ENCODE data around the gene KLHL40.

Gene KLHL40

GRCh38 chr3:42728668-42729364 lies 43.5 kb downstream of the KLHL40 start:
- no peak for DNase-seq

GRCh38 chr3:42729404-42730145 lies 44.2 kb downstream of the KLHL40 start:
- DNase-seq: no peak

- no peak for DNase-seq
These were observed 45.0 kb downstream of the KLHL40 start for GRCh38 chr3:42730294-42730693.

DNA sequence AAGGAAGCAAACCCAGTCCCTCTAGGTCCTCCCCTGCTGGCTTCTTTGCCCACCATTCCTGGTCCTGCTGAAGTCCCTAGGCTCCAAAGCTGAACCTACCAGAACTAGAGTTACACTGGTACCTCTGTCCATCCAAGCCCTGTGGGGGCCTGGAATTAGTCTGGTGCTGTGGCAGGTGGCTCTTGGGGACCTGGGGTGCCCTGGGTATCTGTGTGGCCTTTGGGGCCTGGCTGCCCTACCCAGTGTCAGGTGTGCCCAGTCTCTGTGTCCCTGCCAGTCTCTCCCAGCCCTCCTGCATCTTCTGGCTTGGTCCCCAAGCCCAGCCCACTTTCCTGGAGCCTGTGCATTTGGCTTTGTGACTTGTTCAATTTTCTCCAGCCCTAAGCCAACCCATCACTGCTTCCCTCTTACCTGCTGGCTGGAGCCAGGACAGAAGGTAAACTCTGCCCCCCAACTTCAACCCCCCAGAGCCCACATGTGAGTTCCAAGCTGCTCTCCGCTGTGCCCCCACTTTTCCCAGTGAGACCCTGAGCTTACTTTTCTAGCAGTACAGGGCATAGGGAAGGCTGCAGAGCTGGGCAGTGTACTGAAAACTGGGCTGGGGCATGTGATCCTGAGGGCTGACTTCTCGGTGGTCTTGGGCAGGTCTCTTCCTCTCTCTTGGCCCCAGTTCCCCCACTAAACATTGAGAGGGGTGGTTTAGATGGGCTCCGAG lies 45.5 kb downstream of the KLHL40 start:
- DNase-seq: no peak

DNA sequence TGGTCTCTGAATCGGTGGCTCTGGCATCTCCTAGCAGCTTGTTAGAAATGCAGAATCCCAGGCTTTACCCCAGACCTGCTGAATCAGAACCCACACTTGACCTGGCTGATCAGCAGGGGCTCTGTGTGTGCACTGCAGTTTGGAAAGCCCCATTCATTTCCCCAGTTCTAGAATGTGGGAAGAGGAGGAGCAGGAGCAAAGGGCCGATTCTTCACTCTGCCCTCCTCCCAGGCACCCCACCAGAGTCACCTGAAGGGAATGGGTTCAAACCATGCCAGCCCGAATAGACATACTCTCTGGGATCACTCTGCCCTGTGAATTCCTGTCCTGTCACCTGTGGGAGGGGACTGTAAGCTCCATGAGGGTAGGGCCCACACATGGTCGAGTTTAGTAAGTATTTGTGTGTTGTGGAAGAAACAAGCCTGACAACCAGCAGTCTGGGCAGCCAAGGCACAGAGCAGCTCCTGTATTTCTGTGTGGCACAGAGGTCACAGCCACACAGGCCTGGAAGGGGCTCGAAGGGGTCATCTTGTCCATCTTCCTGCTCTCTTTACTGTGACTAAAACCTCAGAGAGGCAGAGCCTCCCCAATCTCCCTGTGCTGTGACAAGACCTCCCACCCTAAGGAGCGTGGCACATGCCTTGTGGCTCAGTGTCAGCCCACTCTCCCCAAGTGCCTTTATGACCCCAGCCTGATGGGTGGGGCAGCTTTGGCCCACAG lies 46.3 kb downstream of the KLHL40 start:
- DNase-seq: no peak

- no peak for DNase-seq
These were observed 47.0 kb downstream of the KLHL40 start for GRCh38 chr3:42732196-42732828.

DNA sequence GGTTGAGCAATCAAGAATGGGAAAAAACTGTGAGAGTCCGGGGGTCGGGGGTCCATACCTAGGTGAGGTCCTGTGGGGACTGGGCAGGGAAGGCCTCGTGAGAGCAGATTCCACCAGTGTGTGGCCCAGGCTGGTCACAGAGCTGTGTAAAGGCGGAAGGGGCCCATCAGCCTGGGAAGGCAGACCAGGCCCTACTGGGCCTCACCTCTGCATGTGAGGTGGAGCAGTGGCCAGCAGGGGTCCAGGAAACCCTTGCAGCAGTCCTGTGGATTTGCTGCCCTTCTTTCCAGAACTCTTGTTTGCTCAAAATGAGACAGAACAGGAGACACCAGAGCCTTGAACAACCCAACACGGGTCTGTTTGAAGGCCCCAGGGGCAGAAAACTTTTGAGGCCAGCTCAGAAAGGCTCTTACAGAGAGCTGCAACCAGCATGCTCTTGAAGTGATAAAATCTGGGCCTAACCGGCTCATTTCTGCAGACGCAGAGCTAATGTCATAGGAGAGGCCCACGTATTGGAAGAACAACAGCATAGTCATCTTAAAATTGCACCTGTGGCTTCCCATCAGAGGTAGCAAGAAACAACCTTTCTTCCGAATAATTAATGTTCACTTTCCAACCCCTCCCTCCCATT lies 47.6 kb downstream of the KLHL40 start:
- DNase-seq: no peak

DNA sequence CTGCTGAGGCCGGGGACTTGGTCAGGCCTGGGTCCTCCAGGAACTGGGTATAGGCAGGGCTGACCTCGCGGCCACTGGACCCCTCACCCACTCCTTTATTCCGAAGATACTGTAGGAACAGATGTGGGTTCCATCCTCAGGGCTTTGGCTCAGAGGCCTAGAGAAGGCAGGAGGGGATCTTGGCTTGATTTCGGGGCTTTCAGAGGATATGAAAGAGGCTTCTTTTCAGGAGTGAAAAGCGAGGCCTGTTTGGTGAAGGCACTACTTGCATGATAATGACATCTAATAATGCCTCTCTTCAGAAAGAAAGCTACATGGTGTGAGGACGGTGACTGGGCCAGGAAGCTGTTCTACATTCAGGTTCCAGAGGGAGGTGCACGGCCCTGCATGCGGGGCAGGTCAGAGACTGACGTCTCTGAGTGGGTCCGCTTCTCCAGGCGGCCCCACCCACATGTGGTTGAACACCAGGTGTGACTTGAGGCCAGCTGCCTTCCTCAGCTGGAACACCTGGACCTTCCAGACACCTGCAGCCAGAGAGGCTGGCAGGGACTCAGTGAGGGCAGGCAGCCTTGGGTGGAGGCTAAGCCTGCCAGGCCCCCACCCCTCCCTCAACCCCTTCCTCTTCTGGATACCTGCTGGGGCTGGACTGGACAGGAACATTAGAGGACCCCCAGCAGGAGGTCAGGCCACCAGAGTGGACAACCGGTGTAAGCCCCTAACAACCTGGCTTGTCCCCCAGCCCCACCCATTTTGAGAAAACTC lies 48.3 kb downstream of the KLHL40 start:
- no peak for DNase-seq

- DNase-seq: no peak
These were observed 49.0 kb downstream of the KLHL40 start for GRCh38 chr3:42734263-42734860.

DNA sequence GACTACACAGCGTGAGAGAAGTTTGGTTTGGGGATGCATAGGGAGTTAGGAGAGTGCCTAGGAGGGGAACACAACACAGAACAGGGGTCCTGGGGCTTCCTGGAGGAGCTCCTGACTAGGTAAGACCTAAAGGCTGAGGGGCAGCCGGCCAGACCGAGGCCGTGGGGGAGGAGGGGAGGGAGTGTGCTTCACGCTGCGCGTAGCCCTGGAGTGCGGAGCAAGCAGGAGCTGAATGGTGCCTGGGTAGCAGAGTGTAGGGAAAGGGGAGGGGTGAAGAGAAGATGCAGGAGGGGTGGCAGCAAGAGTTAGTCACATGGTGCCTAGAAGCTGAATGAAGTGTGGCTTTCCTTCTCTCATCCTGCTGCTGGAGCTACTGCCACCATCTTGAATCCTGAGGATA lies 49.7 kb downstream of the KLHL40 start:
- no peak for DNase-seq

- no peak for DNase-seq
These were observed 50.3 kb downstream of the KLHL40 start for GRCh38 chr3:42735615-42736014.

GRCh38 chr3:42736081-42736480 lies 50.7 kb downstream of the KLHL40 start:
- no peak for DNase-seq

DNA sequence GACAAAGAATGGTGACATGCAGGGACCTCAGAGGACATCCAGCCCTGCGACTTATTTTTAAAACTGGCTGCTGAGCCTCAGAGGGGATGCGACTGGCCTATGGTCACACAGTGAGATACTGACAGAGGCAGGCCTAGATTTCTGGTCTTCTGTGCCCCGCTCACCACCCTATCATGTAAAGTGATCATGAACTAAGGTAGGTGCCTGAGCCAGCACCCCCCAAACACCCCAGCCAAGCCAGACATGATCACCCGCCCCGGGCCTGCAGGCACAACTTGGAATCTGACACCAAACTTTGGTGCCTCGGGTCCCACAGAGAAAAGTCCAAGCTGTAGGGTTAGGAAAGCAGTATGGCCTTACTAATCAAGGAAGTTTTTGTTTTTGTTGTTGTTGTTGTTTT lies 51.2 kb downstream of the KLHL40 start:
- no peak for DNase-seq

- no peak for DNase-seq
These were observed 54.2 kb downstream of the KLHL40 start for GRCh38 chr3:42739401-42740158.

GRCh38 chr3:42741796-42742195 lies 56.5 kb downstream of the KLHL40 start:
- DNase-seq: no peak
